IMR-90 (cell line): ENCODE data around the gene PTCD2. TPM values are rescaled to one million over a fixed set of nuclear protein-coding genes. Genes with fewer than 3 reads are reported as not detected.

Experiments used
- ATAC-seq: fragments of 200-7000 bp; cut with Tn5 transposase; 2 replicates; pipeline ENCODE4 v1.9.1; 2020; ENCODE audit warnings: low read depth, mild to moderate bottlenecking, moderate library complexity
- BruUV-seq: library from RNA; stranded (reverse); fragments of 400-500 nt; replicated peaks from 2 replicates; lab custom pipeline; 2021; lab: Mats Ljungman, UMichigan
- CTCF ChIA-PET: fragments of 300-600 bp; formaldehyde crosslinking; extraction: SDS; loops from one replicate; lab custom pipeline; 2021; ENCODE audit warnings: antibody characterized with exemption; lab: Yijun Ruan, JAX
- POLR2A ChIA-PET: fragments of 300-600 bp; sonication (Branson Sonifier 250); formaldehyde crosslinking; loops from one replicate; lab custom pipeline; 2022; ENCODE audit warnings: antibody characterized with exemption; ENCODE audit not compliant: unreplicated experiment; lab: Charles Lee
- DNase-seq: peaks from one replicate; pipeline ENCODE4 v3.0.0; 2013
- H2AFZ ChIP-seq: replicated peaks from 2 replicates; pipeline ENCODE3; 2013; ENCODE audit warnings: low read length, mild to moderate bottlenecking; ENCODE audit not compliant: poor library complexity
- H2AK5ac ChIP-seq: 2 replicates; pipeline ENCODE4 v1.6.1; 2013; ENCODE audit warnings: low read depth, low read length, inconsistent platforms
- H2AK9ac ChIP-seq: replicated peaks from 2 replicates; pipeline ENCODE3; 2013; ENCODE audit warnings: mild to moderate bottlenecking, low read depth, low read length, moderate library complexity; ENCODE audit not compliant: poor library complexity
- H2BK120ac ChIP-seq: 2 replicates; pipeline ENCODE4 v1.6.1; 2013; ENCODE audit warnings: low read depth, low read length, inconsistent platforms
- H2BK15ac ChIP-seq: 3 replicates; pipeline ENCODE4 v1.6.1; 2013; ENCODE audit warnings: low read depth, low read length, inconsistent platforms
- H2BK20ac ChIP-seq: 2 replicates; pipeline ENCODE4 v1.6.1; 2013; ENCODE audit warnings: low read depth, mild to moderate bottlenecking, inconsistent platforms, low read length, moderate library complexity
- H2BK5ac ChIP-seq: 2 replicates; pipeline ENCODE4 v1.6.1; 2013; ENCODE audit warnings: mild to moderate bottlenecking, low read depth, low read length, inconsistent platforms; ENCODE audit not compliant: poor library complexity, severe bottlenecking
- H3K14ac ChIP-seq: replicated peaks from 2 replicates; pipeline ENCODE4 v1.6.1; 2013; ENCODE audit warnings: low read depth, low read length, inconsistent platforms
- H3K18ac ChIP-seq: 2 replicates; pipeline ENCODE4 v1.6.1; 2013; ENCODE audit warnings: low read depth, low read length, control low read depth
- H3K23ac ChIP-seq: 2 replicates; pipeline ENCODE4 v1.6.1; 2013; ENCODE audit warnings: low read depth, low read length, inconsistent platforms
- H3K27ac ChIP-seq: 2 replicates; pipeline ENCODE4 v1.5.1; 2013; ENCODE audit warnings: mild to moderate bottlenecking, control low read depth, low read length; ENCODE audit not compliant: insufficient read depth
- H3K27me3 ChIP-seq: 2 replicates; pipeline ENCODE4 v1.6.1; 2013; ENCODE audit warnings: low read length; ENCODE audit not compliant: control insufficient read depth, insufficient read depth
- H3K36me3 ChIP-seq: 2 replicates; pipeline ENCODE4 v1.6.1; 2013; ENCODE audit warnings: low read length, mixed read lengths; ENCODE audit not compliant: control insufficient read depth, insufficient read depth
- H3K4ac ChIP-seq: 2 replicates; pipeline ENCODE4 v1.6.1; 2013; ENCODE audit warnings: low read depth, low read length, inconsistent platforms
- H3K4me1 ChIP-seq: 2 replicates; pipeline ENCODE4 v1.6.1; 2013; ENCODE audit warnings: low read length, mixed read lengths; ENCODE audit not compliant: control insufficient read depth, insufficient read depth
- H3K4me2 ChIP-seq: 2 replicates; pipeline ENCODE4 v1.6.1; 2013; ENCODE audit warnings: low read depth, mild to moderate bottlenecking, control low read depth, low read length, moderate library complexity
- H3K4me3 ChIP-seq: 2 replicates; pipeline ENCODE4 v1.5.1; 2013; ENCODE audit warnings: low read depth, mild to moderate bottlenecking, control low read depth, low read length, moderate library complexity; ENCODE audit not compliant: insufficient read depth
- H3K56ac ChIP-seq: 2 replicates; pipeline ENCODE4 v1.6.1; 2013; ENCODE audit warnings: low read length, inconsistent platforms; ENCODE audit not compliant: insufficient read depth; ENCODE audit errors: extremely low read depth
- H3K79me1 ChIP-seq, 2 experiments: 2 replicates each; pipeline ENCODE4 v1.6.1; 2013; ENCODE audit warnings: low read length in 2 of 2, inconsistent platforms in 1 of 2, low read depth in 1 of 2
- H3K9ac ChIP-seq: 2 replicates; pipeline ENCODE4 v1.6.1; 2013; ENCODE audit warnings: low read depth, low read length, control low read depth
- H3K9me1 ChIP-seq: 2 replicates; pipeline ENCODE4 v1.6.1; 2013; ENCODE audit warnings: low read length, inconsistent platforms; ENCODE audit not compliant: insufficient read depth
- H3K9me3 ChIP-seq: 2 replicates; pipeline ENCODE4 v1.6.1; 2013; ENCODE audit warnings: low read length; ENCODE audit not compliant: control insufficient read depth, insufficient read depth
- H4K20me1 ChIP-seq: 2 replicates; pipeline ENCODE4 v1.6.1; 2013; ENCODE audit warnings: low read length, inconsistent platforms; ENCODE audit not compliant: insufficient read depth
- H4K5ac ChIP-seq: 2 replicates; pipeline ENCODE4 v1.6.1; 2013; ENCODE audit warnings: mild to moderate bottlenecking, low read depth, low read length, control low read depth
- H4K8ac ChIP-seq, 2 experiments: 2 replicates each; pipeline ENCODE4 v1.6.1; 2013; ENCODE audit warnings: low read depth in 2 of 2, low read length in 2 of 2, control low read depth in 1 of 2, inconsistent platforms in 1 of 2
- H4K91ac ChIP-seq: 2 replicates; pipeline ENCODE4 v1.6.1; 2013; ENCODE audit warnings: low read depth, low read length, inconsistent platforms; ENCODE audit not compliant: insufficient read depth
- CEBPB ChIP-seq: IDR thresholded peaks from 2 replicates; pipeline ENCODE4 v1.6.1; 2012; ENCODE audit warnings: low read depth, low read length, improper control_type of control experiment
- ELK1 ChIP-seq: fragments of 150-350 bp; IDR thresholded peaks from 2 replicates; pipeline ENCODE4 v1.6.1; 2016; ENCODE audit warnings: low read depth, mild to moderate bottlenecking, low read length, moderate library complexity, borderline replicate concordance
- MAFK ChIP-seq: IDR thresholded peaks from 2 replicates; pipeline ENCODE4 v1.6.1; 2012; ENCODE audit warnings: low read depth, low read length, improper control_type of control experiment
- MAZ ChIP-seq: IDR thresholded peaks from 2 replicates; pipeline ENCODE4 v1.6.1; 2012; ENCODE audit warnings: low read depth, mild to moderate bottlenecking, low read length, improper control_type of control experiment, moderate library complexity, borderline replicate concordance
- MXI1 ChIP-seq: IDR thresholded peaks from 2 replicates; pipeline ENCODE4 v1.6.1; 2012; ENCODE audit warnings: low read depth, mild to moderate bottlenecking, low read length, moderate library complexity, borderline replicate concordance
- NFE2L2 ChIP-seq: fragments of 150-350 bp; IDR thresholded peaks from 2 replicates; pipeline ENCODE4 v1.6.1; 2016; ENCODE audit warnings: low read depth, mild to moderate bottlenecking, low read length
- POLR2A ChIP-seq: IDR thresholded peaks from 2 replicates; pipeline ENCODE4 v1.6.1; 2012; ENCODE audit warnings: mild to moderate bottlenecking, low read depth, low read length
- RAD21 ChIP-seq: IDR thresholded peaks from 2 replicates; pipeline ENCODE4 v1.6.1; 2012; ENCODE audit warnings: low read length, improper control_type of control experiment
- RCOR1 ChIP-seq: IDR thresholded peaks from 2 replicates; pipeline ENCODE4 v1.6.1; 2012; ENCODE audit warnings: mild to moderate bottlenecking, low read length, improper control_type of control experiment; ENCODE audit not compliant: insufficient replicate concordance
- RFX5 ChIP-seq: IDR thresholded peaks from 2 replicates; pipeline ENCODE4 v1.8.0; 2012; ENCODE audit warnings: low read depth, mild to moderate bottlenecking, low read length, moderate library complexity
- USF2 ChIP-seq: fragments of 150-350 bp; IDR thresholded peaks from 2 replicates; pipeline ENCODE4 v1.6.1; 2017; ENCODE audit warnings: mild to moderate bottlenecking, antibody characterized with exemption, low read length, low read depth
- WGBS, 2 experiments: methylation state at CpG; one replicate each; pipeline versions ENCODE4 v1.1.5 to v1.1.7; 2013; ENCODE audit warnings: missing lambda C conversion rate in 2 of 2; ENCODE audit not compliant: insufficient read length in 1 of 2; ENCODE audit errors: extremely low coverage in 2 of 2; 5-methylcytosine and 5-hydroxymethylcytosine counted together
- dilution Hi-C: fragments of 300-500 bp; cut with HindIII; formaldehyde crosslinking; loops from one replicate; pipeline ENCODE4 v1.14.3; 2018; ENCODE audit warnings: low sequenced_read_pairs; ENCODE audit not compliant: unreplicated experiment
- in situ Hi-C: fragments of 300-500 bp; cut with MboI; formaldehyde crosslinking; loops from 3 replicates; pipeline ENCODE4 v1.14.3; 2019; ENCODE audit warnings: low sequenced_read_pairs, inconsistent platforms, mixed read lengths
- intact Hi-C: fragments of 100-400 bp; cut with micrococcal nuclease; formaldehyde crosslinking; loops from 2 replicates; pipeline ENCODE4 v1.10.0; 2022
- polyA plus RNA-seq, 3 experiments: library from polyadenylated mRNA; depleted of rRNA; stranded (reverse); fragments of >200 nt; gene quantifications; 2 replicates each; pipeline ENCODE4 v1.2.3, GENCODE V29; 2012; ENCODE audit warnings: low replicate concordance in 1 of 3
- total RNA-seq: library from RNA; depleted of rRNA; stranded (reverse); fragments of >200 nt; gene quantifications from 2 replicates; pipeline ENCODE4 v1.2.3, GENCODE V29; 2012

PTCD2 gene
- total and polyA plus RNA-seq, 2 of the 4 experiments (the other 2 are of a cell fraction): 6.5 to 9.9 TPM

DNA sequence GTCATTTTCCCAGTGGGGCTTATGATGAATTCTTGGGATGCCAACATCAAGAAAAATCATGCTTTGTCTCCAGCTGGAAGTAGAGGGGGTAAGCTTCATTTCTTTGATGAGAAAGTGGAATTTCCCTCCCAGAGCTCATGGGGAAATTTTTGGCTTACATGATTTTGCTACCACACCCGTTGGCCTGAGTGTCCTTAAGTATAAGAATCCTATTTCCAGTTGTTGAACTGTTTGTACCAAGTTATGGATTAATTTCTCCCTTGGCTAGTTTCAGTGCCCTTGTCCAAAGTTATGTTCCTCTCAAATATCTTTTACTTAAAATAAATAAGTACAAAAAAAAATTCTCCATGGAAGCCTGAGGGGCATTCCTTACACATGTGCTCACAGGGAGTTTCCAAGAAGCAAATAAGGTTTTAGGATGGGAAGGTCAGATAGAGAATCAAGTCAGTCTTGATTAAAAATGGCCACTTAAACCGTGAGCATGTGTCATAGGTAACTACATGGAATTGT is 82.3 kb downstream of the PTCD2 start:
- WGBS, 2 experiments: no CpG with 5 or more reads among the region's 2 CpGs
- H3K4me2 ChIP-seq: no peak overlapping the region
- no peak overlapping the region for H2BK15ac ChIP-seq

More for the DNA sequence above, 82.3 kb downstream of the PTCD2 start:
- Histone ChIP-seq H3K56ac (no peak overlapping the region), H3K14ac (no peak overlapping the region), H3K27ac (no peak overlapping the region), H3K4ac (peak overlapping the region; percentile 21; the same call in 1 of the 2 replicates), H3K4me3 (no peak overlapping the region), H2AK9ac (no peak overlapping the region), H2AK5ac (peak overlapping the region; percentile 6; the same call in 1 of the 2 replicates), H3K23ac (no peak overlapping the region), H2BK5ac (peak overlapping the region; percentile 5), H3K36me3 (no peaks in the 10 kb centered on the region), H3K9ac (no peak overlapping the region), H3K18ac (peak overlapping the region; percentile 34), H3K9me3 (peaks cover 10% of the 10 kb centered on the region), H2BK20ac (peak overlapping the region; percentile 12; the same call in 1 of the 2 replicates), H4K20me1 (no peaks in the 10 kb centered on the region), H2AFZ (no peak overlapping the region), H3K9me1 (no peaks in the 10 kb centered on the region), H2BK120ac (peak overlapping the region; percentile 50), H3K79me1 (no peaks in the 10 kb centered on the region), H3K4me1 (peaks cover 6% of the 10 kb centered on the region; the same call in 1 of the 2 replicates), H4K91ac (peak overlapping the region; percentile 18; the same call in 1 of the 2 replicates), H4K5ac (peak overlapping the region; percentile 35; the same call in 1 of the 2 replicates), H4K8ac (peak overlapping the region in 1 of 2 experiments; percentile 16; a peak in 1 of 4 replicates), H3K27me3 (no peaks in the 10 kb centered on the region)
- POLR2A ChIA-PET: interaction anchor here (0.5 to 0.6 kb wide), 2 partner anchors 148 to 149 kb away, joined by 4 to 5 read pairs; no protein-coding TSS in a partner anchor
- ATAC-seq: peak; percentile 69
- CTCF ChIA-PET: interaction anchor here (0.7 to 3.1 kb wide), 7 partner anchors 10 to 153 kb away, joined by 3 to 16 read pairs (median 4); no protein-coding TSS in a partner anchor
- TF ChIP-seq RAD21: no peak
- no peak for TF ChIP-seq CEBPB
- TF ChIP-seq USF2: no peak
- TF ChIP-seq MXI1: no peak
- no peak for TF ChIP-seq RFX5
- TF ChIP-seq MAZ: no peak
- no peak for TF ChIP-seq RCOR1
- TF ChIP-seq ELK1: no peak
- no peak for TF ChIP-seq NFE2L2
- no peak for TF ChIP-seq MAFK
- TF ChIP-seq POLR2A: no peak
- intact Hi-C loops: no loop called here
- BruUV-seq: no TSS peak
- dilution Hi-C loops: no loop called here
- DNase-seq: peak; percentile 85
- in situ Hi-C loops: no loop called here
